H1 (cell line): ENCODE data around the gene ETV4. TPM values are rescaled to one million over a fixed set of nuclear protein-coding genes. Genes with fewer than 3 reads are reported as not detected.

Experiments used
- CTCF ChIA-PET: fragments of 300-600 bp; sonication (Branson Sonifier 250); formaldehyde crosslinking; loops from one replicate; lab custom pipeline; 2021; ENCODE audit not compliant: partially characterized antibody; lab: Charles Lee
- POLR2A ChIA-PET: fragments of 300-600 bp; sonication (Branson Sonifier 250); formaldehyde crosslinking; loops from one replicate; lab custom pipeline; 2021; ENCODE audit warnings: inconsistent platforms; ENCODE audit not compliant: partially characterized antibody; lab: Charles Lee
- DNase-seq, 2 experiments: peaks; one replicate each; pipeline versions ENCODE4 v3.0.0 to v3.0.0-alpha.2; 2010 to 2022; ENCODE audit warnings: low spot score in 2 of 2, low read depth in 1 of 2, mixed read lengths in 1 of 2
- FAIRE-seq: peaks from 2 replicates; lab custom pipeline; 2011; peaks lifted over from hg19 to GRCh38; lab: Jason Lieb, UNC
- H2AFZ ChIP-seq: 2 replicates; pipeline ENCODE4 v1.8.1; 2012; ENCODE audit warnings: low read length, inconsistent platforms
- H2AK5ac ChIP-seq: 2 replicates; pipeline ENCODE4 v1.6.1; 2013; ENCODE audit warnings: low read depth, low read length
- H2BK120ac ChIP-seq: replicated peaks from 2 replicates; pipeline ENCODE3; 2013; ENCODE audit warnings: low read depth, low read length, inconsistent platforms
- H2BK12ac ChIP-seq: 2 replicates; pipeline ENCODE4 v1.6.1; 2013; ENCODE audit warnings: low read depth, low read length
- H2BK15ac ChIP-seq: 2 replicates; pipeline ENCODE4 v1.6.1; 2013; ENCODE audit warnings: low read length
- H2BK20ac ChIP-seq: 2 replicates; pipeline ENCODE4 v1.6.1; 2013; ENCODE audit warnings: low read length
- H2BK5ac ChIP-seq: 2 replicates; pipeline ENCODE4 v1.6.1; 2013; ENCODE audit warnings: low read depth, low read length
- H3K14ac ChIP-seq: 2 replicates; pipeline ENCODE4 v1.6.1; 2013; ENCODE audit warnings: inconsistent platforms; ENCODE audit not compliant: insufficient read length
- H3K18ac ChIP-seq: 2 replicates; pipeline ENCODE4 v1.6.1; 2013; ENCODE audit warnings: low read length; ENCODE audit errors: extremely low read depth
- H3K23ac ChIP-seq: 2 replicates; pipeline ENCODE4 v1.6.1; 2013; ENCODE audit warnings: inconsistent platforms; ENCODE audit not compliant: insufficient read length
- H3K23me2 ChIP-seq: 2 replicates; pipeline ENCODE4 v1.6.1; 2013; ENCODE audit warnings: low read depth, low read length
- H3K27ac ChIP-seq: 2 replicates; pipeline ENCODE4 v1.6.1; 2011; ENCODE audit warnings: low read depth, low read length, inconsistent platforms
- H3K27me3 ChIP-seq, 4 experiments: replicated peaks in 1 of 4; 1 replicate in 1 of 4; 2 replicates in 3 of 4; pipeline versions ENCODE4 v1.6.1 to v1.8.1; 2011 to 2013; ENCODE audit warnings: low read length in 3 of 4, mild to moderate bottlenecking in 3 of 4, inconsistent platforms in 2 of 4, mixed read lengths in 2 of 4, moderate library complexity in 1 of 4; ENCODE audit not compliant: control insufficient read depth in 3 of 4, insufficient read depth in 3 of 4; ENCODE audit errors: extremely low read depth in 1 of 4
- H3K36me3 ChIP-seq, 4 experiments: 2 replicates each; pipeline versions ENCODE4 v1.6.1 to v1.8.1; 2011 to 2013; ENCODE audit warnings: mild to moderate bottlenecking in 4 of 4, low read length in 3 of 4, moderate library complexity in 2 of 4, control low read depth in 1 of 4, inconsistent platforms in 1 of 4; ENCODE audit not compliant: insufficient read depth in 4 of 4, control insufficient read depth in 2 of 4
- H3K4ac ChIP-seq: replicated peaks from 2 replicates; pipeline ENCODE3; 2013; ENCODE audit warnings: low read length, low read depth, mixed read lengths, inconsistent platforms; ENCODE audit not compliant: insufficient read length
- H3K4me1 ChIP-seq, 4 experiments: replicated peaks in 1 of 4; 1 replicate in 1 of 4; 2 replicates in 3 of 4; pipeline versions ENCODE4 v1.6.1 to v1.8.1; 2011 to 2013; ENCODE audit warnings: low read length in 3 of 4, inconsistent platforms in 2 of 4, mixed read lengths in 1 of 4; ENCODE audit not compliant: insufficient read depth in 4 of 4, control insufficient read depth in 3 of 4
- H3K4me2 ChIP-seq, 2 experiments: 2 replicates each; pipeline versions ENCODE4 v1.6.1 to v1.8.1; 2011 to 2013; ENCODE audit warnings: low read depth in 2 of 2, low read length in 2 of 2, control low read depth in 1 of 2, inconsistent platforms in 1 of 2, mild to moderate bottlenecking in 1 of 2; ENCODE audit not compliant: insufficient read depth in 1 of 2
- H3K4me3 ChIP-seq, 4 experiments: fragments of 200-600, 300-600 bp in 1 of 4; sonication (generic), shearing (Covaris generic), sonication (Bioruptor Twin) in 1 of 4; 2 replicates each; pipeline versions ENCODE4 v1.5.1 to v1.8.1; 2011 to 2016; ENCODE audit warnings: low read length in 4 of 4, low read depth in 3 of 4, control low read depth in 2 of 4, inconsistent platforms in 2 of 4, mild to moderate bottlenecking in 2 of 4, mixed read lengths in 1 of 4, moderate library complexity in 1 of 4; ENCODE audit not compliant: insufficient read depth in 2 of 4; ENCODE audit errors: extremely low read depth in 1 of 4
- H3K56ac ChIP-seq: replicated peaks from 2 replicates; pipeline ENCODE3; 2013; ENCODE audit warnings: low read depth, mild to moderate bottlenecking, mixed read lengths, low read length, inconsistent platforms; ENCODE audit not compliant: insufficient read length
- H3K79me1 ChIP-seq: 2 replicates; pipeline ENCODE4 v1.6.1; 2013; ENCODE audit warnings: low read depth, low read length, control low read depth
- H3K79me2 ChIP-seq, 2 experiments: 2 replicates each; pipeline versions ENCODE4 v1.6.1 to v1.8.1; 2012 to 2013; ENCODE audit warnings: low read length in 2 of 2, mild to moderate bottlenecking in 2 of 2, inconsistent platforms in 1 of 2; ENCODE audit not compliant: insufficient read depth in 2 of 2, control insufficient read depth in 1 of 2
- H3K9ac ChIP-seq, 4 experiments: replicated peaks in 1 of 4; 1 replicate in 1 of 4; 2 replicates in 3 of 4; pipeline versions ENCODE4 v1.6.1 to v1.8.1; 2011 to 2013; ENCODE audit warnings: low read depth in 3 of 4, low read length in 3 of 4, control low read depth in 2 of 4, mild to moderate bottlenecking in 2 of 4, moderate library complexity in 2 of 4, inconsistent platforms in 1 of 4; ENCODE audit errors: extremely low read depth in 1 of 4
- H3K9me3 ChIP-seq, 2 experiments: 2 replicates each; pipeline versions ENCODE4 v1.6.1 to v1.8.1; 2012 to 2013; ENCODE audit warnings: mild to moderate bottlenecking in 2 of 2, moderate library complexity in 2 of 2, control low read depth in 1 of 2, inconsistent platforms in 1 of 2, low read depth in 1 of 2, low read length in 1 of 2, mixed read lengths in 1 of 2; ENCODE audit not compliant: insufficient read depth in 2 of 2
- H4K20me1 ChIP-seq, 2 experiments: replicated peaks in 1 of 2; 2 replicates each; pipeline versions ENCODE3 to v1.8.1; 2011 to 2013; ENCODE audit warnings: inconsistent platforms in 2 of 2, low read length in 2 of 2, mild to moderate bottlenecking in 1 of 2; ENCODE audit not compliant: insufficient read depth in 2 of 2, control insufficient read depth in 1 of 2
- H4K5ac ChIP-seq: 2 replicates; pipeline ENCODE4 v1.6.1; 2013; ENCODE audit warnings: low read length, low read depth, mixed read lengths, inconsistent platforms; ENCODE audit not compliant: insufficient read length
- H4K8ac ChIP-seq: 2 replicates; pipeline ENCODE4 v1.8.0; 2013; ENCODE audit warnings: mild to moderate bottlenecking, moderate library complexity, low read length, inconsistent platforms; ENCODE audit not compliant: insufficient read depth; ENCODE audit errors: extremely low read depth
- H4K91ac ChIP-seq: replicated peaks from 2 replicates; pipeline ENCODE3; 2013; ENCODE audit warnings: low read length, mixed read lengths, inconsistent platforms; ENCODE audit not compliant: insufficient read length
- BCL11A ChIP-seq, 2 experiments: IDR thresholded peaks; one replicate each; pipeline ENCODE4 v1.6.1; 2011; ENCODE audit warnings: low read depth in 2 of 2, low read length in 2 of 2, mild to moderate bottlenecking in 2 of 2
- CHD1 ChIP-seq: IDR thresholded peaks from 2 replicates; pipeline ENCODE4 v1.6.1; 2012; ENCODE audit warnings: low read depth, low read length, improper control_type of control experiment
- EGR1 ChIP-seq: IDR thresholded peaks from 2 replicates; pipeline ENCODE4 v1.6.1; 2011; ENCODE audit warnings: low read depth, low read length, borderline replicate concordance
- EZH2 ChIP-seq: fragments of 200-600 bp; sonication (generic); IDR thresholded peaks from 2 replicates; pipeline ENCODE4 v1.7.1; 2012; ENCODE audit warnings: low read depth, mild to moderate bottlenecking, moderate library complexity, low read length, inconsistent platforms; ENCODE audit not compliant: severe bottlenecking
- GABPA ChIP-seq: IDR thresholded peaks from 2 replicates; pipeline ENCODE4 v1.6.1; 2011; ENCODE audit warnings: mild to moderate bottlenecking, low read length, moderate library complexity, borderline replicate concordance; ENCODE audit not compliant: insufficient read depth
- HDAC6 ChIP-seq: IDR thresholded peaks from one replicate; pipeline ENCODE4 v1.7.1; 2012; ENCODE audit warnings: low read depth, mild to moderate bottlenecking, inconsistent platforms, low read length, moderate library complexity
- NANOG ChIP-seq: IDR thresholded peaks from 2 replicates; pipeline ENCODE4 v1.6.1; 2011; ENCODE audit warnings: low read length, low read depth, mild to moderate bottlenecking, inconsistent platforms; ENCODE audit not compliant: insufficient read depth, poor library complexity, severe bottlenecking
- POLR2A ChIP-seq, 2 experiments: IDR thresholded peaks; 1 replicate in 1 of 2; 2 replicates in 1 of 2; pipeline ENCODE4 v1.6.1; 2011; ENCODE audit warnings: low read depth in 2 of 2, low read length in 2 of 2, mild to moderate bottlenecking in 2 of 2; ENCODE audit errors: control extremely low read depth in 1 of 2
- RAD21 ChIP-seq, 2 experiments: IDR thresholded peaks in 1 of 2; conservative IDR thresholded peaks in 1 of 2; 2 replicates each; pipeline ENCODE4 v1.6.1; 2011; ENCODE audit warnings: low read depth in 2 of 2, low read length in 2 of 2, improper control_type of control experiment in 1 of 2, inconsistent platforms in 1 of 2, mild to moderate bottlenecking in 1 of 2, moderate library complexity in 1 of 2
- SIRT6 ChIP-seq: IDR thresholded peaks from one replicate; pipeline ENCODE4 v1.7.1; 2012; ENCODE audit warnings: low read length, inconsistent platforms
- WGBS, 2 experiments: shearing (Covaris generic) in 1 of 2; methylation state at CpG; one replicate each; pipeline versions ENCODE4 v1.1.6 to v1.1.7; 2013 to 2015; ENCODE audit warnings: low lambda C conversion rate in 2 of 2, mixed read lengths in 2 of 2, inconsistent platforms in 1 of 2, low coverage in 1 of 2, missing lambda C conversion rate in 1 of 2; ENCODE audit not compliant: insufficient replicate concordance in 2 of 2, insufficient coverage in 1 of 2, insufficient read length in 1 of 2; ENCODE audit errors: extremely low coverage in 1 of 2, missing lambda C conversion rate in 1 of 2; 5-methylcytosine and 5-hydroxymethylcytosine counted together
- polyA plus RNA-seq, 7 experiments: library from polyadenylated mRNA; depleted of rRNA in 3 of 7; stranded (reverse) in 5 of 7; unstranded in 2 of 7; fragments of >200 nt in 5 of 7; fragments of 200-250 nt in 2 of 7; gene quantifications; 1 replicate in 5 of 7; 2 replicates in 1 of 7; 4 replicates in 1 of 7; pipeline versions ENCODE4 v1.2.1 to v1.2.3, GENCODE V29; 2011 to 2013; ENCODE audit warnings: missing spikeins in 2 of 7, mixed read lengths in 2 of 7
- total RNA-seq: library from RNA; stranded (reverse); fragmentation: NEBNext Ultra II Directional; extraction: Animal tissue kit (Norgen Biotek cat#: 25700); gene quantifications from 2 replicates; pipeline ENCODE4 v1.2.1, GENCODE V29; 2021

The ETV4 gene
- total and polyA plus RNA-seq, 2 of the 8 experiments (the other 6 are each of a cell fraction or from before 2014, with no cell fraction given) = 75.2 to 143 TPM

GRCh38 chr17:43483674-43484551 is 62.2 kb downstream of the ETV4 start, which contains the start of gene DHX8:
Gene DHX8 (plus strand): TSS chr17:43483975. CDS start chr17:43484038, 63 bp downstream.
- WGBS, 2 experiments = 1% methylated on average over 50 of the region's 51 CpGs; no CpG with 5 or more reads in 1 of the 2 experiments
- Histone ChIP-seq H3K9me3 (no peaks in the 10 kb centered on the region), H2AK5ac (no peak within 1 kb of the TSS), H2BK15ac (0 out of 2 replicates have a peak within 1 kb of the TSS, but pooled peaks have one; percentile 61), H2BK5ac (peak within 1 kb of the TSS; percentile 89), H4K8ac (peak within 1 kb of the TSS; percentile 76; the same call in 1 of the 2 replicates), H3K23me2 (peaks cover 7% of the 10 kb centered on the region), H3K14ac (no peak within 1 kb of the TSS), H3K36me3 (no peaks in the 10 kb centered on the region), H4K20me1 (peaks cover 0 to 4% of the 10 kb centered on the region in 2 experiments), H2BK12ac (peak within 1 kb of the TSS; percentile 65; the same call in 1 of the 2 replicates), H4K91ac (peak within 1 kb of the TSS; percentile 8), H3K23ac (no peak within 1 kb of the TSS), H3K18ac (peak within 1 kb of the TSS; percentile 93), H4K5ac (peak within 1 kb of the TSS; percentile 49), H3K79me2 (peaks cover 22 to 47% of the 10 kb centered on the region in 2 experiments), H2BK20ac (no peak within 1 kb of the TSS; the same call in 1 of the 2 replicates), H3K4me1 (peaks cover 0 to 6% (median under 1%) of the 10 kb centered on the region in 4 experiments; a peak in 4 of 7 replicates), H3K56ac (peak within 1 kb of the TSS; percentile 34), H3K9ac (peak within 1 kb of the TSS; percentile 62 to 89 (median 86)), H3K4me2 (peak within 1 kb of the TSS; percentile 68 to 92), H3K4ac (no peak within 1 kb of the TSS), H3K4me3 (peak within 1 kb of the TSS; percentile 61 to 84 (median 78)), H3K27ac (peak within 1 kb of the TSS; percentile 79), H2AFZ (peak within 1 kb of the TSS; percentile 94), H2BK120ac (peak within 1 kb of the TSS; percentile 3), H3K79me1 (peaks cover 3% of the 10 kb centered on the region; the same call in 1 of the 2 replicates), H3K27me3 (no peaks in the 10 kb centered on the region)
- peak; percentile 95 to 99 for DNase-seq
- ChIA-PET POLR2A (interaction anchor here (0.8 to 5.0 kb wide), 16 partner anchors 11 to 171 kb away, joined by 3 to 62 read pairs (median 3); partner anchors contain the start of gene ARL4D), CTCF (interaction anchor here (0.6 to 10.6 kb wide), 54 partner anchors 10 to 438 kb away, joined by 3 to 296 read pairs (median 4); partner anchors contain the start of gene ARL4D)
- peak; percentile 99 for FAIRE-seq
- TF ChIP-seq SIRT6 (no peak), POLR2A (IDR thresholded peaks at IDR 0.05; ENCODE audit: control extremely low read depth in 1 of 2, low read depth in 2 of 2, low read length in 2 of 2) (peak; percentile 77 to 94), HDAC6 (no peak), RAD21 (IDR thresholded peaks at IDR 0.05 in 1 of 2, conservative IDR thresholded peaks at IDR 0.05 in 1 of 2; ENCODE audit: low read depth in 2 of 2, low read length in 2 of 2) (peak; percentile 100), GABPA (peak; percentile 95), NANOG (peak; percentile 99), EZH2 (no peak), BCL11A (IDR thresholded peaks at IDR 0.05; ENCODE audit: low read depth in 2 of 2, low read length in 2 of 2) (no peak), EGR1 (peak; percentile 93), CHD1 (no peak)
